ENCODE data around the gene CPA2.

DNA sequence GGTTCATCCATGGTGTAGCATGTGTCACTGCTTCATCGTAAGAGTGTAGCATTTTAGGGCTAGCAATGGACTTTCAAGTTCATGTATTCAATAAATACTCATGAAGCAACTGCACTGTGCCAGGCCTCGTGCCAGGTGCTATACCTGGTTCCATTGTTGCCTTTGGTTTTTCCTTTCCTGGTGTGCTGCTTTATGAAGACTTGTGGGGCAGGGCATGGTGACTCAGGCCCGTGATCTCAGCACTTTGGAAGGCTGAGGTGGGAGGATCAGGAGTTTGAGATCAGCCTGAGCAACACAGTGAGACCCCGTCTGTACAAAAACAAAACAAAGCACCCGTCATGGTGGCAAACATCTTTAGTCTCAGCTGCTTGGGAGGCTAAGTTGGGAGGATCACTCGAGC, 24.1 kb downstream of the CPA2 start:
- TF ChIP-seq, protein P1, sequence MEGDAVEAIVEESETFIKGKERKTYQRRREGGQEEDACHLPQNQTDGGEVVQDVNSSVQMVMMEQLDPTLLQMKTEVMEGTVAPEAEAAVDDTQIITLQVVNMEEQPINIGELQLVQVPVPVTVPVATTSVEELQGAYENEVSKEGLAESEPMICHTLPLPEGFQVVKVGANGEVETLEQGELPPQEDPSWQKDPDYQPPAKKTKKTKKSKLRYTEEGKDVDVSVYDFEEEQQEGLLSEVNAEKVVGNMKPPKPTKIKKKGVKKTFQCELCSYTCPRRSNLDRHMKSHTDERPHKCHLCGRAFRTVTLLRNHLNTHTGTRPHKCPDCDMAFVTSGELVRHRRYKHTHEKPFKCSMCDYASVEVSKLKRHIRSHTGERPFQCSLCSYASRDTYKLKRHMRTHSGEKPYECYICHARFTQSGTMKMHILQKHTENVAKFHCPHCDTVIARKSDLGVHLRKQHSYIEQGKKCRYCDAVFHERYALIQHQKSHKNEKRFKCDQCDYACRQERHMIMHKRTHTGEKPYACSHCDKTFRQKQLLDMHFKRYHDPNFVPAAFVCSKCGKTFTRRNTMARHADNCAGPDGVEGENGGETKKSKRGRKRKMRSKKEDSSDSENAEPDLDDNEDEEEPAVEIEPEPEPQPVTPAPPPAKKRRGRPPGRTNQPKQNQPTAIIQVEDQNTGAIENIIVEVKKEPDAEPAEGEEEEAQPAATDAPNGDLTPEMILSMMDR (IDR thresholded peaks at IDR 0.05): no peak
- TF ChIP-seq POLR2AphosphoS5 (IDR thresholded peaks at IDR 0.05) (no peak), POLR2A (IDR thresholded peaks at IDR 0.05) (no peak)
